ENCODE measurements around the gene VGLL4.

DNA sequence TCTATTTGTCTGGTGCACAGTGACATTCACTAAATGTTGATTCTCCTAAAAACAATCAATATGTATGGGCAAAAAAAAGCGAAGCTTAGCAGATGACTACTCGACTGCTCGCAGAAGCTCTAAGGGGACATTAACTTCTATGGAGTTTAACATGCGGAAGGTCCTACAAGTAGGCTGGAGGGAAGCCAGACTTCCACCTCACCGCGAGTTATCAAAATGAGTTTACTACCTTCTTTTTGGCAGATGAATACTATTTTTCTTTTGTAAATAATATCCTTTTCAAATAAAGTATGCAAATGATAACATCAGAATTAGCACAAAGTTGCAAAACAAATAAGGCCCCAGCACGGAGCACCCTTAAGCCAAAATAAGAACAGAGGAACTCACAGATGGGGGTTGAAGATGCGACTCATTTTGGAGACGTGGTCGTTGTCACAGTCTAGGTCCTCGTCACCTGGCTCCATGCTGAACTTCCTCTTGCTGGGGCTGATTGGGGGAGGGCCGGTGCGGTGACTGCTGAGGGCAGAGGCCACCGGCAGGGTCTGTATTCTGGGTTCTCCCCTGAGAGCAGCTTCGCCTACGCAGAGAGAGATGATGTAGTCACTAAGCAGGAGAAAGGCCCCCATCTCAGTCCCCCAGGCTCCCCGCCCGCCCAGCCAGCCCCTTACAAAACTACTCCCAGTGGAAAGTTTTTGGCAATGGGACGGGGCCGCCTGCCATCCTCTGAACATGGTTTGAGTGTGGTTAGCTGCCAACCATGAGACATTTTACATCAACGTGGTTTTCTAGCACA, 42.1 kb downstream of the VGLL4 start:
- no peak for TF ChIP-seq POLR2A (IDR thresholded peaks at IDR 0.05)
- TF ChIP-seq POLR2AphosphoS5 (IDR thresholded peaks at IDR 0.05) = no peak
- TF ChIP-seq, protein P1, sequence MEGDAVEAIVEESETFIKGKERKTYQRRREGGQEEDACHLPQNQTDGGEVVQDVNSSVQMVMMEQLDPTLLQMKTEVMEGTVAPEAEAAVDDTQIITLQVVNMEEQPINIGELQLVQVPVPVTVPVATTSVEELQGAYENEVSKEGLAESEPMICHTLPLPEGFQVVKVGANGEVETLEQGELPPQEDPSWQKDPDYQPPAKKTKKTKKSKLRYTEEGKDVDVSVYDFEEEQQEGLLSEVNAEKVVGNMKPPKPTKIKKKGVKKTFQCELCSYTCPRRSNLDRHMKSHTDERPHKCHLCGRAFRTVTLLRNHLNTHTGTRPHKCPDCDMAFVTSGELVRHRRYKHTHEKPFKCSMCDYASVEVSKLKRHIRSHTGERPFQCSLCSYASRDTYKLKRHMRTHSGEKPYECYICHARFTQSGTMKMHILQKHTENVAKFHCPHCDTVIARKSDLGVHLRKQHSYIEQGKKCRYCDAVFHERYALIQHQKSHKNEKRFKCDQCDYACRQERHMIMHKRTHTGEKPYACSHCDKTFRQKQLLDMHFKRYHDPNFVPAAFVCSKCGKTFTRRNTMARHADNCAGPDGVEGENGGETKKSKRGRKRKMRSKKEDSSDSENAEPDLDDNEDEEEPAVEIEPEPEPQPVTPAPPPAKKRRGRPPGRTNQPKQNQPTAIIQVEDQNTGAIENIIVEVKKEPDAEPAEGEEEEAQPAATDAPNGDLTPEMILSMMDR (IDR thresholded peaks at IDR 0.05) = no peak
- TF ChIP-seq EP300 (IDR thresholded peaks at IDR 0.05) = no peak
